GM12878 (cell line): ENCODE data around the gene PTPN12. TPM values are rescaled to one million over a fixed set of nuclear protein-coding genes. Genes with fewer than 3 reads are reported as not detected.
A peak's percentile ranks its signal among the peaks of the same experiment; 100 is the strongest.

Experiments
- ATAC-seq: fragments of 200-7000 bp; cut with Tn5 transposase; 3 replicates; pipeline ENCODE4 v1.9.1; 2020; ENCODE audit warnings: mild to moderate bottlenecking, moderate library complexity
- BruUV-seq: library from RNA; stranded (reverse); fragments of 400-500 nt; replicated peaks from 2 replicates; lab custom pipeline; 2021; lab: Mats Ljungman, UMichigan
- CTCF ChIA-PET: fragments of 300-600 bp; sonication (Branson Sonifier 250); formaldehyde crosslinking; extraction: SDS; loops from one replicate; lab custom pipeline; 2021; ENCODE audit warnings: inconsistent platforms; lab: Yijun Ruan, JAX
- POLR2A ChIA-PET: fragments of 350-600 bp; formaldehyde crosslinking; extraction: SDS; loops from one replicate; lab custom pipeline; 2021; ENCODE audit warnings: inconsistent platforms; lab: Charles Lee
- RAD21 ChIA-PET: fragments of 300-600 bp; sonication (Branson Sonifier 250); formaldehyde crosslinking; loops from one replicate; lab custom pipeline; 2023; ENCODE audit warnings: antibody characterized with exemption; ENCODE audit not compliant: unreplicated experiment; lab: Charles Lee
- SMC1A ChIA-PET: fragments of 300-600 bp; sonication (Branson Sonifier 250); formaldehyde crosslinking; loops from one replicate; lab custom pipeline; 2023; ENCODE audit not compliant: unreplicated experiment, uncharacterized antibody; lab: Charles Lee
- DNase-seq: peaks from one replicate; pipeline ENCODE4 v3.0.0-alpha.2; 2011; ENCODE audit warnings: low read depth, low spot score
- FAIRE-seq: peaks from 3 replicates; lab custom pipeline; 2011; peaks lifted over from hg19 to GRCh38; lab: Jason Lieb, UNC
- H2AFZ ChIP-seq: 2 replicates; pipeline ENCODE4 v1.6.0; 2011; ENCODE audit warnings: low read depth, low read length, control low read depth; ENCODE audit not compliant: control insufficient read depth
- H3K27ac ChIP-seq: 2 replicates; pipeline ENCODE4 v1.5.1; 2011; ENCODE audit warnings: control low read depth; ENCODE audit not compliant: control insufficient read depth, insufficient read depth
- H3K27me3 ChIP-seq, 2 experiments: replicated peaks in 1 of 2; 2 replicates each; pipeline versions ENCODE4 v1.6.0 to v1.6.1; 2011; ENCODE audit warnings: low read length in 1 of 2; ENCODE audit not compliant: control insufficient read depth in 2 of 2, insufficient read depth in 2 of 2
- H3K36me3 ChIP-seq, 2 experiments: 2 replicates each; pipeline ENCODE4 v1.5.1; 2011; ENCODE audit warnings: low read length in 1 of 2; ENCODE audit not compliant: control insufficient read depth in 2 of 2, insufficient read depth in 2 of 2
- H3K4me1 ChIP-seq: 2 replicates; pipeline ENCODE4 v1.6.1; 2011; ENCODE audit warnings: mild to moderate bottlenecking, low read length, moderate library complexity, mixed read lengths; ENCODE audit not compliant: control insufficient read depth, insufficient read depth
- H3K4me2 ChIP-seq: 2 replicates; pipeline ENCODE4 v1.6.0; 2011; ENCODE audit warnings: control low read depth; ENCODE audit not compliant: control insufficient read depth, insufficient read depth
- H3K4me3 ChIP-seq: fragments of 200-600 bp; sonication (generic); 2 replicates; pipeline ENCODE4 v1.5.1; 2016
- H3K79me2 ChIP-seq: 2 replicates; pipeline ENCODE4 v1.6.0; 2011; ENCODE audit warnings: low read length; ENCODE audit not compliant: control insufficient read depth, insufficient read depth
- H3K9ac ChIP-seq: 2 replicates; pipeline ENCODE4 v1.8.0; 2011; ENCODE audit warnings: low read length, control low read depth, mixed read lengths; ENCODE audit not compliant: control insufficient read depth, insufficient read depth
- H3K9me3 ChIP-seq: replicated peaks from 3 replicates; pipeline ENCODE4 v1.5.1; 2011; ENCODE audit warnings: mild to moderate bottlenecking, low read length; ENCODE audit not compliant: control insufficient read depth, insufficient read depth
- H4K20me1 ChIP-seq: 2 replicates; pipeline ENCODE4 v1.6.0; 2011; ENCODE audit not compliant: control insufficient read depth, insufficient read depth
- BACH1 ChIP-seq: fragments of 450-650 bp; IDR thresholded peaks from 2 replicates; pipeline ENCODE4 v1.6.1; 2017; ENCODE audit warnings: mild to moderate bottlenecking, borderline replicate concordance
- ESRRA ChIP-seq: IDR thresholded peaks from 2 replicates; pipeline ENCODE4 v1.6.1; 2012; ENCODE audit warnings: mild to moderate bottlenecking, low read length, improper control_type of control experiment
- EZH2 ChIP-seq: IDR thresholded peaks from 2 replicates; pipeline ENCODE4 v1.6.1; 2012; ENCODE audit warnings: low read depth, mild to moderate bottlenecking, control low read depth, inconsistent platforms, low read length, borderline replicate concordance; ENCODE audit not compliant: control insufficient read depth
- FOS ChIP-seq: IDR thresholded peaks from 3 replicates; pipeline ENCODE4 v1.6.1; 2011; ENCODE audit warnings: borderline replicate concordance; ENCODE audit not compliant: insufficient read length; ENCODE audit errors: extremely low read depth
- IKZF2 ChIP-seq, 2 experiments: fragments of 450-650 bp; IDR thresholded peaks; 2 replicates each; pipeline ENCODE4 v1.6.1; 2017; ENCODE audit warnings: mild to moderate bottlenecking in 2 of 2, moderate library complexity in 2 of 2
- KDM1A ChIP-seq: fragments of 200-600 bp; sonication (generic); IDR thresholded peaks from 2 replicates; pipeline ENCODE4 v1.6.1; 2016; ENCODE audit warnings: borderline replicate concordance
- MLLT1 ChIP-seq: fragments of 450-650 bp; IDR thresholded peaks from 2 replicates; pipeline ENCODE4 v1.6.1; 2016; ENCODE audit warnings: mild to moderate bottlenecking
- NR2C1 ChIP-seq: fragments of 450-650 bp; IDR thresholded peaks from 2 replicates; pipeline ENCODE4 v1.6.1; 2017; ENCODE audit warnings: antibody characterized with exemption, mild to moderate bottlenecking, moderate library complexity
- PBX3 ChIP-seq: IDR thresholded peaks from 2 replicates; pipeline ENCODE4 v1.6.1; 2011; ENCODE audit warnings: mild to moderate bottlenecking, low read depth, low read length, moderate library complexity; ENCODE audit not compliant: insufficient replicate concordance
- POLR2AphosphoS5 ChIP-seq: IDR thresholded peaks from 2 replicates; pipeline ENCODE4 v1.6.1; 2011; ENCODE audit warnings: mild to moderate bottlenecking, low read length, inconsistent platforms
- POU2F2 ChIP-seq: IDR thresholded peaks from 3 replicates; pipeline ENCODE4 v1.6.1; 2011; ENCODE audit warnings: low read depth, mild to moderate bottlenecking, low read length, borderline replicate concordance
- RFX5 ChIP-seq: IDR thresholded peaks from 2 replicates; pipeline ENCODE4 v1.6.1; 2011; ENCODE audit warnings: low read depth, low read length, improper control_type of control experiment
- SMC3 ChIP-seq: IDR thresholded peaks from 2 replicates; pipeline ENCODE4 v1.6.1; 2011; ENCODE audit warnings: low read length, improper control_type of control experiment, borderline replicate concordance
- TCF3 ChIP-seq: IDR thresholded peaks from 2 replicates; pipeline ENCODE4 v1.6.1; 2012; ENCODE audit warnings: low read depth, mild to moderate bottlenecking, low read length, borderline replicate concordance; ENCODE audit not compliant: insufficient read depth
- ZZZ3 ChIP-seq: IDR thresholded peaks from 2 replicates; pipeline ENCODE4 v1.6.1; 2011; ENCODE audit warnings: low read depth; ENCODE audit not compliant: control insufficient read depth, insufficient read length
- WGBS: methylation state at CpG from one replicate; pipeline ENCODE4 v1.1.6; 2016; ENCODE audit warnings: low lambda C conversion rate; ENCODE audit not compliant: insufficient replicate concordance, insufficient coverage; ENCODE audit errors: missing lambda C conversion rate; 5-methylcytosine and 5-hydroxymethylcytosine counted together
- in situ Hi-C: fragments of 300-500 bp; cut with MboI; formaldehyde crosslinking; loops from 9 replicates; pipeline ENCODE4 v1.14.3; 2018; ENCODE audit warnings: mixed read lengths
- intact Hi-C: fragments of 100-400 bp; cut with micrococcal nuclease; formaldehyde crosslinking; loops from one replicate; pipeline ENCODE4 v1.14.2; 2022; ENCODE audit not compliant: unreplicated experiment
- polyA plus RNA-seq, 11 experiments: library from polyadenylated mRNA; depleted of rRNA in 4 of 11; unstranded in 6 of 11; stranded (reverse) in 5 of 11; fragments of >200 nt; fragmentation: Nextera tagmentation in 4 of 11; fragmentation: Illumina TruSeq in 1 of 11; extraction: Ambion mirVana in 4 of 11; extraction: Trizol in 1 of 11; gene quantifications; 1 replicate in 1 of 11; 2 replicates in 10 of 11; pipeline versions ENCODE4 v1.2.1 to v1.2.3, GENCODE V29; 2011 to 2016; ENCODE audit warnings: inconsistent platforms in 2 of 11, missing spikeins in 2 of 11, low read depth in 1 of 11
- total RNA-seq, 4 experiments: library from RNA; depleted of rRNA in 3 of 4; stranded (reverse); fragments of >200 nt in 3 of 4; fragmentation: Illumina TruSeq in 1 of 4; extraction: Trizol in 1 of 4; gene quantifications; 2 replicates each; pipeline versions ENCODE4 v1.2.1 to v1.2.3, GENCODE V29; 2013 to 2021

PTPN12 gene
- total and polyA plus RNA-seq, 10 of the 15 experiments (the other 5 are each of a cell fraction or from before 2014, with no cell fraction given), result 6.6 to 52.9 (median 17.4) TPM

DNA sequence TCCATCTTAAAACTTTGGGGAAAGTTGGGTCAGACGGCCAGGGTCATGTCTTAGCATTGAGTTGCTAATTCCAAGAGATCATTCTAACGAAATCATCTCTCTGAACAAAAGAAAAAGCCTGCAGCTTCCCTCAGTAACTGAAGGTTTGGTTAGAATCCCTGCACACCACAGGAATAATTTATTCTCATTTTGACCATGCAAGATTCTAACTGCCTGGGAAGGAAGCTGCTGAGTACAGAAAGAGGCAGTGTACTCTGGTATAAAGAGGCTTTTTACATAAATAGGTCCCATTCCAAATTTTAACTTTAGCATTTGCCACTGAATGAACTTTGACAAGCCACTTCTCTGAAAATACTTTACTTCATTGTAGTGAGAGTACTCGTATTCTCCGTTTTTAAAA, 82.2 kb downstream of the PTPN12 start:
- DNase-seq (no peak), FAIRE-seq (no peak), ATAC-seq (no peak)
- Histone ChIP-seq H4K20me1 (no peaks in the 10 kb centered on the region), H3K9ac (no peak overlapping the region), H3K79me2 (no peaks in the 10 kb centered on the region), H3K27ac (no peak overlapping the region), H3K4me2 (no peak overlapping the region), H3K9me3 (no peaks in the 10 kb centered on the region), H3K4me1 (no peaks in the 10 kb centered on the region), H2AFZ (no peak overlapping the region), H3K36me3 (peaks cover 3 to 6% of the 10 kb centered on the region in 2 experiments; a peak in 2 of 4 replicates), H3K4me3 (no peak overlapping the region), H3K27me3 (no peaks in the 10 kb centered on the region)
- TF ChIP-seq TCF3 (no peak), POLR2AphosphoS5 (no peak), BACH1 (no peak)
- CTCF ChIA-PET, result no interaction called here
- SMC1A ChIA-PET, result interaction anchor here (0.6 kb wide), 1 partner anchor 29 kb away, joined by 5 read pairs; no protein-coding TSS in a partner anchor
- in situ Hi-C loops (no loop called here), intact Hi-C loops (no loop called here)
- BruUV-seq, result no TSS peak
- RAD21 ChIA-PET, result no interaction called here
- POLR2A ChIA-PET, result no interaction called here
- 88% methylated on average over 4 of the region's 4 CpGs for WGBS

DNA sequence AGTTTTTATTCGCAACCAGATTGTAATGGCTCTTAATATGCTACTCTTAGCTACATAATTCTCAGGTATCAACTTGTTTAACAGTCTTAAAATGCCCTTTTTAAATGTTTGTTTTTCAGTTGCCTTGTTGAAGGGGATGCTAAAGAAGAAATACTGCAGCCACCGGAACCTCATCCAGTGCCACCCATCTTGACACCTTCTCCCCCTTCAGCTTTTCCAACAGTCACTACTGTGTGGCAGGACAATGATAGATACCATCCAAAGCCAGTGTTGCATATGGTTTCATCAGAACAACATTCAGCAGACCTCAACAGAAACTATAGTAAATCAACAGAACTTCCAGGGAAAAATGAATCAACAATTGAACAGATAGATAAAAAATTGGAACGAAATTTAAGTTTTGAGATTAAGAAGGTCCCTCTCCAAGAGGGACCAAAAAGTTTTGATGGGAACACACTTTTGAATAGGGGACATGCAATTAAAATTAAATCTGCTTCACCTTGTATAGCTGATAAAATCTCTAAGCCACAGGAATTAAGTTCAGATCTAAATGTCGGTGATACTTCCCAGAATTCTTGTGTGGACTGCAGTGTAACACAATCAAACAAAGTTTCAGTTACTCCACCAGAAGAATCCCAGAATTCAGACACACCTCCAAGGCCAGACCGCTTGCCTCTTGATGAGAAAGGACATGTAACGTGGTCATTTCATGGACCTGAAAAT, 89.7 kb downstream of the PTPN12 start:
- Histone ChIP-seq H3K27ac (no peak overlapping the region), H3K4me2 (no peak overlapping the region), H3K9me3 (no peaks in the 10 kb centered on the region), H3K9ac (no peak overlapping the region), H3K27me3 (no peaks in the 10 kb centered on the region), H3K79me2 (no peaks in the 10 kb centered on the region), H4K20me1 (no peaks in the 10 kb centered on the region), H3K4me1 (no peaks in the 10 kb centered on the region), H2AFZ (no peak overlapping the region), H3K36me3 (peaks cover 4% of the 10 kb centered on the region in 2 experiments; a peak in 3 of 4 replicates), H3K4me3 (no peak overlapping the region)
- no peak for FAIRE-seq
- BruUV-seq, result TSS peak; percentile 69
- in situ Hi-C loops (no loop called here), intact Hi-C loops (no loop called here)
- no peak for ATAC-seq
- ChIA-PET POLR2A (no interaction called here), SMC1A (interaction anchor here (0.8 to 1.9 kb wide), 3 partner anchors 25 to 258 kb away, joined by 3 to 5 read pairs (median 3); no protein-coding TSS in a partner anchor), RAD21 (no interaction called here), CTCF (interaction anchor here (0.7 kb wide), 1 partner anchor 31 kb away, joined by 3 read pairs; no protein-coding TSS in a partner anchor)
- 98% methylated on average over 6 of the region's 6 CpGs for WGBS
- no peak for DNase-seq
- TF ChIP-seq NR2C1 (no peak), POU2F2 (no peak), KDM1A (no peak), FOS (no peak), EZH2 (no peak), RFX5 (no peak), ZZZ3 (no peak), PBX3 (no peak), ESRRA (no peak), MLLT1 (no peak), SMC3 (no peak), IKZF2 (IDR thresholded peaks at IDR 0.05) (no peak)
